Adrenal gland (tissue), 5 donors: ENCODE measurements around the gene LIMS4.
"Not testable (repeated sequence)": the region's sequence is repeated elsewhere in the genome, so short reads cannot be mapped to it uniquely, and the experiment has no call there.

Experiments
- CTCF ChIP-seq, 6 experiments: fragments of 450-650 bp in 4 of 6; fragments of 200-600 bp in 2 of 6; sonication (generic) in 1 of 6; IDR thresholded peaks; 1 replicate in 5 of 6; 2 replicates in 1 of 6; pipeline versions ENCODE4 v1.5.1 to v1.8.0; 2016 to 2021; ENCODE audit warnings: antibody characterized with exemption in 6 of 6, mild to moderate bottlenecking in 2 of 6, moderate library complexity in 1 of 6
- POLR2A ChIP-seq, 2 donors: fragments of 450-650 bp; IDR thresholded peaks; one replicate each; pipeline ENCODE4 v1.6.1; 2017; ENCODE audit warnings: antibody characterized with exemption in 2 of 2, mild to moderate bottlenecking in 2 of 2, moderate library complexity in 1 of 2
- donor health status: DM: no; HTN: no; CAD: no.

DNA sequence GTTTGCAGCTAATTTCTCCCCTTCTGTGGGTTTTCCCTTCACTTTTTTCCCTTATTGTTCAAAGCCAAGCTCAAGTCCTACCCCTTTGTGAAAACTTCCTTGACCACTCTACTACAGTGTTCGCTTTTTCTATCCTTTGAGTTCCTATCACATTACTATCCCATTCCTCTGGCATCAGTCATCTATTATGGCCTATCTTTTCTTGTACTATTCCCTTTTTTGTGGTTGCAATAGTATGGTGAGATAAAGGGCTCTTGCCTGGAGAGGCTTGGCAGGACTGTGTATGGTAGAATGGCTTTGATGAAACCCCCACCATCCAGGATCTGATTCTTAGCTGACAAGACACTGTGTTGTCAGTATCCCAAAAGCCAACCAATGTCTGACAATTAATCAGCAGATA lies 30.7 kb downstream of the LIMS4 start:
- TF ChIP-seq POLR2A, CTCF (IDR thresholded peaks at IDR 0.05): not testable (repeated sequence)
